PFSK-1 (cell line): ENCODE data around the gene ARHGEF12.

Source experiments
- FOXP2 ChIP-seq: optimal IDR thresholded peaks from 2 replicates; pipeline ENCODE3; 2011; ENCODE audit warnings: borderline replicate concordance, control low read depth, inconsistent platforms; ENCODE audit not compliant: insufficient read depth; ENCODE audit errors: extremely low read length, extremely low read depth
- POLR2AphosphoS5 ChIP-seq: IDR thresholded peaks from 2 replicates; pipeline ENCODE4 v1.6.1; 2012; ENCODE audit warnings: low read depth, mild to moderate bottlenecking, control low read depth, low read length, moderate library complexity
- SIN3A ChIP-seq: IDR thresholded peaks from 2 replicates; pipeline ENCODE4 v1.6.1; 2012; ENCODE audit warnings: mild to moderate bottlenecking, low read length, moderate library complexity, borderline replicate concordance; ENCODE audit not compliant: insufficient read depth
- TAF1 ChIP-seq: IDR thresholded peaks from 2 replicates; pipeline ENCODE4 v1.6.1; 2012; ENCODE audit warnings: low read length, control low read depth, borderline replicate concordance; ENCODE audit not compliant: insufficient read depth
- TF ChIP-seq, protein P1 (sequence below), 2 experiments: IDR thresholded peaks; 2 replicates each; pipeline versions ENCODE4 v1.6.1 to v1.8.0; 2011 to 2012; ENCODE audit warnings: low read depth in 2 of 2, low read length in 2 of 2, control low read depth in 1 of 2, inconsistent platforms in 1 of 2, mild to moderate bottlenecking in 1 of 2, moderate library complexity in 1 of 2; ENCODE audit not compliant: insufficient read depth in 1 of 2

ARHGEF12 gene

GRCh38 chr11:120326228-120326627, 10.0 kb upstream of the ARHGEF12 start:
- no peak for TF ChIP-seq POLR2AphosphoS5
- TF ChIP-seq FOXP2: no peak
- TF ChIP-seq SIN3A: no peak
- TF ChIP-seq TAF1: no peak
- TF ChIP-seq, protein P1, sequence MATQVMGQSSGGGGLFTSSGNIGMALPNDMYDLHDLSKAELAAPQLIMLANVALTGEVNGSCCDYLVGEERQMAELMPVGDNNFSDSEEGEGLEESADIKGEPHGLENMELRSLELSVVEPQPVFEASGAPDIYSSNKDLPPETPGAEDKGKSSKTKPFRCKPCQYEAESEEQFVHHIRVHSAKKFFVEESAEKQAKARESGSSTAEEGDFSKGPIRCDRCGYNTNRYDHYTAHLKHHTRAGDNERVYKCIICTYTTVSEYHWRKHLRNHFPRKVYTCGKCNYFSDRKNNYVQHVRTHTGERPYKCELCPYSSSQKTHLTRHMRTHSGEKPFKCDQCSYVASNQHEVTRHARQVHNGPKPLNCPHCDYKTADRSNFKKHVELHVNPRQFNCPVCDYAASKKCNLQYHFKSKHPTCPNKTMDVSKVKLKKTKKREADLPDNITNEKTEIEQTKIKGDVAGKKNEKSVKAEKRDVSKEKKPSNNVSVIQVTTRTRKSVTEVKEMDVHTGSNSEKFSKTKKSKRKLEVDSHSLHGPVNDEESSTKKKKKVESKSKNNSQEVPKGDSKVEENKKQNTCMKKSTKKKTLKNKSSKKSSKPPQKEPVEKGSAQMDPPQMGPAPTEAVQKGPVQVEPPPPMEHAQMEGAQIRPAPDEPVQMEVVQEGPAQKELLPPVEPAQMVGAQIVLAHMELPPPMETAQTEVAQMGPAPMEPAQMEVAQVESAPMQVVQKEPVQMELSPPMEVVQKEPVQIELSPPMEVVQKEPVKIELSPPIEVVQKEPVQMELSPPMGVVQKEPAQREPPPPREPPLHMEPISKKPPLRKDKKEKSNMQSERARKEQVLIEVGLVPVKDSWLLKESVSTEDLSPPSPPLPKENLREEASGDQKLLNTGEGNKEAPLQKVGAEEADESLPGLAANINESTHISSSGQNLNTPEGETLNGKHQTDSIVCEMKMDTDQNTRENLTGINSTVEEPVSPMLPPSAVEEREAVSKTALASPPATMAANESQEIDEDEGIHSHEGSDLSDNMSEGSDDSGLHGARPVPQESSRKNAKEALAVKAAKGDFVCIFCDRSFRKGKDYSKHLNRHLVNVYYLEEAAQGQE (IDR thresholded peaks at IDR 0.05; ENCODE audit: insufficient read depth in 1 of 2, low read depth in 2 of 2, low read length in 2 of 2): no peak

DNA sequence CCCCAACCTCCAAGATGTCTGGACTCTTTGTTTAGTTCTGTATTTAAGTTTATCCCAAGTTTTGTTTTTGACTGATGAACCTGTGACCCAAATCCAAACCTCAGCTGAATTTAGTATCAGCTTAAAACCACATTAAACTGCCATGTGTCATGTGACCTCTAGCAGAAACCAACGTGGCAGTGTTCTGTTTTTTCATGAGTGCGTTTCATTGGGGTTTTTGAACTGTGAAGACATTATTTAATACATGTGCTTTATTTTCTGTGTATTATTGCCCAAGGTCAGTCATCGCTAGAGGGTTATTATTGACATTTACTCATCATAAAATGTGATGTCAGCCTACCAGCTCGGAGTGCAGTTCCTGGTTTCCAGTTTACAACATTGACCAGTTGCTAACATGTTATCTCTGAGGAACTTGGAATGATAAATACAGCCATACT, 9.3 kb upstream of the ARHGEF12 start:
- TF ChIP-seq FOXP2: no peak
- no peak for TF ChIP-seq POLR2AphosphoS5
- TF ChIP-seq TAF1: no peak
- TF ChIP-seq SIN3A: no peak
- TF ChIP-seq, protein P1 (IDR thresholded peaks at IDR 0.05; ENCODE audit: insufficient read depth in 1 of 2, low read depth in 2 of 2, low read length in 2 of 2): no peak

GRCh38 chr11:120327311-120327710, 8.9 kb upstream of the ARHGEF12 start:
- no peak for TF ChIP-seq TAF1
- TF ChIP-seq, protein P1 (IDR thresholded peaks at IDR 0.05; ENCODE audit: insufficient read depth in 1 of 2, low read depth in 2 of 2, low read length in 2 of 2): no peak
- TF ChIP-seq SIN3A: no peak
- no peak for TF ChIP-seq POLR2AphosphoS5
- TF ChIP-seq FOXP2: no peak

DNA sequence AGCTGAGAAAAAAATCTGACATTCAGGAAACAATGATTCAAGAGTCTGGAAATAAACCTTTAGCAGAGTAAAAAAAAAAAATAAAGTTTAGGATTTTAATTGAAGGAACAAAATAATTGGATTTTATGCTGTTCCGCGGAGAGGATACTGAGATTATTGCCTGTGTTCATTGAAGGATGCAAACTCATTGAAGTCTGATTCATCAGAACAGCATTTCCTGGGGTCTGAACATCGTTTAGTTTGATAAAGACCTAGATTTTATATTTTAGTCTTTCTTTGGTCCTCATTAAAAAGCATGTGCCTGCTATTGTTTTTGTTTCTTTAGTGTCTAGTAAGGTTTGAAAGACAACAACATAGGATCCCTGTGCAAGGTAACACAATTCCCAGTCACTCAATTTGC, 6.7 kb upstream of the ARHGEF12 start:
- TF ChIP-seq SIN3A (no peak), TAF1 (no peak), FOXP2 (no peak), POLR2AphosphoS5 (no peak)
- TF ChIP-seq, protein P1 (IDR thresholded peaks at IDR 0.05; ENCODE audit: insufficient read depth in 1 of 2, low read depth in 2 of 2, low read length in 2 of 2): no peak

- TF ChIP-seq POLR2AphosphoS5 (no peak), TAF1 (no peak), FOXP2 (no peak), SIN3A (no peak)
- TF ChIP-seq, protein P1 (IDR thresholded peaks at IDR 0.05; ENCODE audit: insufficient read depth in 1 of 2, low read depth in 2 of 2, low read length in 2 of 2): no peak
Measured at GRCh38 chr11:120330045-120330444, 6.2 kb upstream of the ARHGEF12 start.
